Spleen (tissue), 11 donors: ENCODE data around the gene PTPRN2. TPM values are rescaled to one million over a fixed set of nuclear protein-coding genes. Genes with fewer than 3 reads are reported as not detected.

Source experiments
- DNase-seq: peaks from one replicate; pipeline ENCODE4 v3.0.0-alpha.2; 2020
- H3K27ac ChIP-seq, 8 donors: fragments of 200-600 bp; sonication (generic) in 7 of 8; 1 replicate in 4 of 8; 2 replicates in 4 of 8; pipeline versions ENCODE4 v1.5.0 to v1.8.0; 2016 to 2021; ENCODE audit warnings: inconsistent platforms in 4 of 8, mild to moderate bottlenecking in 4 of 8, moderate library complexity in 1 of 8
- H3K27me3 ChIP-seq, 7 donors: fragments of 200-600 bp; sonication (generic) in 6 of 7; replicated peaks in 1 of 7; 1 replicate in 4 of 7; 2 replicates in 3 of 7; pipeline versions ENCODE4 v1.5.0 to v1.8.0; 2016 to 2021; ENCODE audit warnings: inconsistent platforms in 3 of 7, mild to moderate bottlenecking in 1 of 7
- H3K36me3 ChIP-seq, 6 donors: fragments of 200-600 bp; sonication (generic) in 5 of 6; 1 replicate in 4 of 6; 2 replicates in 2 of 6; pipeline versions ENCODE4 v1.5.0 to v1.8.0; 2016 to 2021; ENCODE audit warnings: inconsistent platforms in 2 of 6
- H3K4me1 ChIP-seq, 6 donors: fragments of 200-600 bp; sonication (generic) in 5 of 6; 1 replicate in 3 of 6; 2 replicates in 3 of 6; pipeline versions ENCODE4 v1.5.0 to v1.8.0; 2016 to 2021; ENCODE audit warnings: inconsistent platforms in 3 of 6
- H3K4me3 ChIP-seq, 8 donors: fragments of 200-600 bp; sonication (generic) in 7 of 8; 1 replicate in 4 of 8; 2 replicates in 4 of 8; pipeline versions ENCODE4 v1.5.0 to v1.8.0; 2016 to 2021; ENCODE audit warnings: inconsistent platforms in 4 of 8, mild to moderate bottlenecking in 4 of 8, moderate library complexity in 2 of 8
- H3K9me3 ChIP-seq, 8 donors: fragments of 200-600 bp; sonication (generic) in 7 of 8; 1 replicate in 4 of 8; 2 replicates in 4 of 8; pipeline versions ENCODE4 v1.5.0 to v1.8.0; 2016 to 2021; ENCODE audit warnings: inconsistent platforms in 4 of 8
- CTCF ChIP-seq, 11 experiments: fragments of 200-600 bp in 7 of 11; fragments of 450-650 bp in 4 of 11; sonication (generic) in 4 of 11; IDR thresholded peaks in 8 of 11; conservative IDR thresholded peaks in 3 of 11; 1 replicate in 7 of 11; 2 replicates in 4 of 11; pipeline versions ENCODE4 v1.4.0 to v1.8.0; 2016 to 2021; ENCODE audit warnings: antibody characterized with exemption in 11 of 11, inconsistent platforms in 4 of 11, mild to moderate bottlenecking in 1 of 11
- POLR2A ChIP-seq, 3 donors: fragments of 450-650 bp; IDR thresholded peaks; one replicate each; pipeline ENCODE4 v1.5.1; 2017; ENCODE audit warnings: antibody characterized with exemption in 3 of 3, mild to moderate bottlenecking in 1 of 3
- POLR2AphosphoS5 ChIP-seq, 3 donors: sonication (generic); formaldehyde crosslinking; IDR thresholded peaks; one replicate each; pipeline ENCODE4 v1.5.1; 2017; ENCODE audit warnings: antibody characterized with exemption in 3 of 3
- WGBS, 5 donors: extraction: QIAGEN DNeasy Blood & Tissue Kit in 3 of 5; methylation state at CpG; one replicate each; pipeline versions ENCODE4 v1.1.5 to v1.1.7; 2013 to 2018; 5-methylcytosine and 5-hydroxymethylcytosine counted together
- intact Hi-C: fragments of 100-400 bp; cut with DNase I; formaldehyde crosslinking; loops from one replicate; pipeline ENCODE4 v1.15.0; 2023; ENCODE audit warnings: low total_unique reads
- polyA plus RNA-seq, 3 donors: library from polyadenylated mRNA; stranded (reverse); fragments of 200-250 nt; gene quantifications; one replicate each; pipeline ENCODE4 v1.2.1, GENCODE V29; 2013
- total RNA-seq, 7 donors: library from RNA; depleted of rRNA in 3 of 7; stranded (reverse); fragments of >200 nt in 3 of 7; fragmentation: NEBNext Ultra II Directional in 4 of 7; extraction: Animal tissue kit (Norgen Biotek cat#: 25700) in 4 of 7; gene quantifications; one replicate each; pipeline versions ENCODE4 v1.1.0 to v1.2.1, GENCODE V29; 2016 to 2021
- donor health status: healthy with polysubstance abuse.
- donor health status: DM: no; HTN: no; CAD: no; lungs with moderate emphysema.
- donor health status: DM: no; HTN: no; CAD: no.
- donor health status: Bipolar disorder and iron deficiency.
- donor health status: healthy.
- donor health status: DM: no; HTN: no; CAD: no.
- donor health status: DM: yes; HTN: yes; CAD: no.

PTPRN2 gene
- total and polyA plus RNA-seq, 10 donors: 7.0 to 22.8 (median 16.8) TPM

- Histone ChIP-seq H3K9me3 (no peaks in the 10 kb centered on the region), H3K4me1 (no peaks in the 10 kb centered on the region), H3K27me3 (peaks cover 0 to 47% (median 0%) of the 10 kb centered on the region in 7 donors), H3K4me3 (no peak overlapping the region), H3K27ac (no peak overlapping the region), H3K36me3 (no peaks in the 10 kb centered on the region)
- intact Hi-C loops: no loop called here
- TF ChIP-seq CTCF (IDR thresholded peaks at IDR 0.05 in 8 of 11, conservative IDR thresholded peaks at IDR 0.05 in 3 of 11) (no peak), POLR2AphosphoS5 (IDR thresholded peaks at IDR 0.05) (no peak), POLR2A (IDR thresholded peaks at IDR 0.05) (no peak)
- DNase-seq: no peak
- whole genome bisulfite sequencing, 5 donors: 75 to 91% (median 89%) methylated on average over 9 to 29 of the region's 29 CpGs
These were observed 140.0 kb downstream of the PTPRN2 start for GRCh38 chr7:158447506-158448171.

GRCh38 chr7:158447151-158447505 lies 140.5 kb downstream of the PTPRN2 start:
- Histone ChIP-seq H3K27me3 (peaks cover 0 to 43% (median 0%) of the 10 kb centered on the region in 7 donors), H3K4me3 (no peak overlapping the region), H3K4me1 (no peaks in the 10 kb centered on the region), H3K9me3 (no peaks in the 10 kb centered on the region), H3K27ac (no peak overlapping the region), H3K36me3 (no peaks in the 10 kb centered on the region)
- no peak for TF ChIP-seq POLR2AphosphoS5 (IDR thresholded peaks at IDR 0.05)
- no peak for TF ChIP-seq POLR2A (IDR thresholded peaks at IDR 0.05)
- no peak for TF ChIP-seq CTCF (IDR thresholded peaks at IDR 0.05 in 8 of 11, conservative IDR thresholded peaks at IDR 0.05 in 3 of 11)
- WGBS, 5 donors: 88 to 94% (median 88%) methylated on average over 6 of the region's 6 CpGs
- DNase-seq: no peak
- intact Hi-C loops: no loop called here

- Histone ChIP-seq H3K4me1 (no peaks in the 10 kb centered on the region), H3K9me3 (no peaks in the 10 kb centered on the region), H3K27me3 (peaks cover 0 to 42% (median 0%) of the 10 kb centered on the region in 7 donors), H3K4me3 (no peak overlapping the region), H3K36me3 (no peaks in the 10 kb centered on the region), H3K27ac (no peak overlapping the region)
- DNase-seq: no peak
- TF ChIP-seq POLR2A (IDR thresholded peaks at IDR 0.05): no peak
- TF ChIP-seq CTCF (IDR thresholded peaks at IDR 0.05 in 8 of 11, conservative IDR thresholded peaks at IDR 0.05 in 3 of 11): no peak
- no peak for TF ChIP-seq POLR2AphosphoS5 (IDR thresholded peaks at IDR 0.05)
- intact Hi-C loops: no loop called here
- WGBS, 5 donors: 89 to 92% (median 92%) methylated on average over 10 to 12 of the region's 12 CpGs
These were observed 140.9 kb downstream of the PTPRN2 start for GRCh38 chr7:158446706-158447105.

GRCh38 chr7:158446281-158446680 lies 141.3 kb downstream of the PTPRN2 start:
- WGBS, 5 donors: 76 to 90% (median 88%) methylated on average over 13 of the region's 13 CpGs
- Histone ChIP-seq H3K4me1 (no peaks in the 10 kb centered on the region), H3K9me3 (no peaks in the 10 kb centered on the region), H3K36me3 (no peaks in the 10 kb centered on the region), H3K27ac (no peak overlapping the region), H3K27me3 (peaks cover 0 to 42% (median 0%) of the 10 kb centered on the region in 7 donors), H3K4me3 (no peak overlapping the region)
- intact Hi-C loops: no loop called here
- no peak for TF ChIP-seq POLR2AphosphoS5 (IDR thresholded peaks at IDR 0.05)
- TF ChIP-seq CTCF (IDR thresholded peaks at IDR 0.05 in 8 of 11, conservative IDR thresholded peaks at IDR 0.05 in 3 of 11): no peak
- TF ChIP-seq POLR2A (IDR thresholded peaks at IDR 0.05): no peak
- no peak for DNase-seq
